Measurements from ENCODE around the gene CRIP2.

Gene CRIP2

DNA sequence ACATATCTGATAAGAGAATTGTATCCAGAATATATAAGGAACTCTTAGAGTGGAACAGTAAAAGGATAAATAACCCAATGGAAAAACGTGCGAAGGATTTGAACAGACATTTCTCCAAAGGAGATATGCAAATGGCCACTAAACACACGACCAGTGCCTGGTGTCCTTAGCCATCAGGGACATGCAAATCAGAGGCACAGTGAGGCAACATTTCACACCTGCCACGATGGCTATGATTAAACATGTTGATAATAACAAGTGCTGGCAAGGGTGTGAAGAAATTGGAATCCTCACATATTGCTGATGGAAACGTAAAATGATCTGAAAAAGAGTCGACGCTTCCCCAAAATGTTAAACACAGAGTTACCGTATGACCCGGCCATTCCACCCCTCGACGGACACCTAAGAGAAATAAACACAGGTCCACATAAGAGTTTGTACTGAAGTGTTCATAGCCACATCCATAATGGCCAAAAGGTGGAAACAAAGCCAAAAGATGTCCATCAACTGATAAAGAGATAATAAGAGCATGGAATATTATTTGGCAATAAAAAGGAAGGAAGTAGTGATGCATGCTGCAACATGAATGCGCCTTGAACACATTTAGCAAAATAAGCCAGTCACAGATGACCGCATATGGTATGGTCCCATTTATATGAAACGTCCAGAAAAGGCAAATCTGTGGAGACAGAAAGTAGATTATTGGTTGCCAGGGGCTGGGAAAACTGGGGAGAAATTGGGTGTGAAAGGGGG, 45.5 kb downstream of the CRIP2 start:
- DNase-seq (ENCODE audit: extremely low read depth in 1 of 2, low read depth in 1 of 2), result no peak

DNA sequence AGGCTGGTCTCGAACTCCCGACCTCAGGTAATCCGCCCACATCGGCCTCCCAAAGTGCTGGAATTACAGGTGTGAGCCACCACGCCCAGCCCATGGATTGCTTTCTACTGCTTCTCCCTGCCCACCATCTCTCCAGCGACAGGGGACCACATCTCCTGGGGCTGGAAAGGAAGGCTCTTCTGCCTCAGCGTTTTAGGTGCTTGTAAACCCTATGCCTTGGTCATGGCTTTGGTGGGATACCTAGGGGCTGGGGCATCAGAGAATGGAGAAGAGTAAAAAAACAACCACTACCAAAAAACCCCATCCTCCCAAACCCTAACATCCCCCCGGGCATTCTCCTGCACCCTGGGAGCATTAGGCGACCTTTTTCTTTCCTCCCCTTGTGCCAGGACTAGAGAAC, 50.7 kb downstream of the CRIP2 start:
- no peak for DNase-seq (ENCODE audit: extremely low read depth in 1 of 2, low read depth in 1 of 2)

DNA sequence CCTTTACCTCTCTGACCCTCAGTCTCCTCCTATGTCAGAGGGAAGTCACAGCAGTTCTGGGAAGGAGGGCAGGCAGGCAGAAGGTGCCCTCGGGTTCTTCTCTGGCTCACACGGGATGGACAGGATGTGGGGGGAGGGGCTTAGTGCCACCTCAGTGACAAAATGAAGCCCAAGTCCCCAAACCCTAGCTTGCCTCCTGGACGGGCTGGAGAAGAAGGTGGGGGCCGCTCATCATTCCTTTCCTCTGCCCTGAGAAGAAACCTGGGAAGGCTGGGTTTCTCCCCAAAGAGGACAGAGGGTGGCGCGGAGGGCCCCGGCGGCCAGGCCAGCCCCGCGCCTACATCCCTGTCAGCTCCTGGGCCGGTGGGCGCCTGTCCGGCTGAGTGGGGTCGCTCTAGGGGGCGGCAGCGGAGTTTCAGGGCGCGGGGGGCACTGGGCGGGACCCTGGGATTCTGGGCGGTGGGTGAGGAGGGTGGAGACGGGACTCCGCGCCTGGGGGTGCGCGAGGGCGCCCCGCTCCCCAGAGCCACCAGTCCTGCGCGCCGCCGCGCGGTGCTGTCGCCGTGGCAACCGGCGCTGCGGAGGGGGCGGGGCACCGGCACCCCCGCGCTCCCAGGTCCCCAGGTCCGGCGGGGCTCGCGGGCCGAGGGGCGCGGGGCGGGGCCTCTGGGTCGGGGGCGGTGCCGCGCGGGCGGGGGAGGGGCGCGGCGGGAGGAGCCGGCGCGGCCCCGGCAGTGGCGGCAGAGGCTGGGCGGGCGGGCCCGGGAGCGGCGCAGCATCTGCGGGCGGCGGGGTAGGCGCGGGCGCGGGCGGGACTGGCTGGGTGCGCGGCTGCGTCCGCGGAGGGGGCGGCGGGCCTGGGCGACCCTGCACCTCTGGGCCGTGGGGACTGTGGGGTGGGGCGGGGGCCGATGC, 51.5 kb downstream of the CRIP2 start, which contains the start of gene TMEM121:
Gene TMEM121, plus strand, starts transcription at position 723 of the 915 bp plus-strand sequence. CDS start 2,252 bp downstream, outside the sequence.
- no peak for DNase-seq (ENCODE audit: extremely low read depth in 1 of 2, low read depth in 1 of 2)

DNA sequence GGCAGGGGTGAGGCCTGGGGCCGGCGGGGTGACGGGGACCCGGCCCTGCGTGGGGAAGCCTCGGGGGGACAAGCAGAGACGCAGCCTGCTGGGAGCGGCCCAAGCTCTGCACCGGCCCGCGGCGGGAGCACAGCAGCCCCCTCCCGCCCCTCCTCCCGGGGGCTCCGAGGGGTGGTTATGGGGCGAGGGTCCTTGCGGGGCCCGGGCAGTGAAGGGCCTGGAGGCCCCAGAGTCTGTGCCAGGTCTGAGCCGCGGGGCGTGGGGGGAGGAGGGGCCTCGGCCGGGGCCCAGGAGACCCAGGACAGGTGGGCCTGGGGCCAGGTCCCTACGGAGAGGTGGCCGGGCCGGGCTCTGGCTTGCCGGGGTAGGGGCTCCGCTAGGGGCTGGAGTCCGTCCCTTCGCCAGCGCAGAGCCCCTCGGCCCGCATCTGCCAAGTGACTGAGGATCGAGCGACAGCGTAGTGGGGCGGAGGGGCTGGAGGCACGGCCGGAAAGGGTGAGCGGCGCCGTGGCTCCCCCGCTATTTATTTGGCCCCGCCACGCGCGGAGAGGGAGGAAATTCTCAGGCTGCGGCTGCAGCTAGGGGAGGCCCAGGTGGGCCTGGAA, 52.3 kb downstream of the CRIP2 start:
- DNase-seq (ENCODE audit: extremely low read depth in 1 of 2, low read depth in 1 of 2), result no peak

DNA sequence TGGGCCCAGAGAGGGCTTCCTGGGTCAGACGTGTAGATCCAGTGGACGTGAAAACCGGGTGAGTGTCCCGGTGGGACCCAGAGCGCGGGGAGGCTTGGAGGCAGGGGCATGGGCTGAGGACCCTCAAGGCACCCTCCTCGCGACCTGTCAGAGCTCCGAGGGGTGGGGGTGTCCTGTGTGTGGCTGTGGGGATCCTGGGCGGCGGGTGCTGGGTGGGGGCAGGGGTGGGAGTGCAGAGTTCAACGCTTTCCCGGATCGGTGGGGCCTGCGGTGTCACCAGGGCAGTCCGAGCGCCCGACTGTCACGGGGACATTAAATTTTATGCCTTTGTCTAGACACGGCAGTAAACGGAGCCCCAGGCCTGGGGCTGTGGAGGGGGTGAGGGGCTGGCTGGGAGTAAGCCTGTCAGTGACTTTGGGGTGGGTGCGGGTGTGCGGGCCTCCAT, 52.8 kb downstream of the CRIP2 start:
- no peak for DNase-seq (ENCODE audit: extremely low read depth in 1 of 2, low read depth in 1 of 2)

DNA sequence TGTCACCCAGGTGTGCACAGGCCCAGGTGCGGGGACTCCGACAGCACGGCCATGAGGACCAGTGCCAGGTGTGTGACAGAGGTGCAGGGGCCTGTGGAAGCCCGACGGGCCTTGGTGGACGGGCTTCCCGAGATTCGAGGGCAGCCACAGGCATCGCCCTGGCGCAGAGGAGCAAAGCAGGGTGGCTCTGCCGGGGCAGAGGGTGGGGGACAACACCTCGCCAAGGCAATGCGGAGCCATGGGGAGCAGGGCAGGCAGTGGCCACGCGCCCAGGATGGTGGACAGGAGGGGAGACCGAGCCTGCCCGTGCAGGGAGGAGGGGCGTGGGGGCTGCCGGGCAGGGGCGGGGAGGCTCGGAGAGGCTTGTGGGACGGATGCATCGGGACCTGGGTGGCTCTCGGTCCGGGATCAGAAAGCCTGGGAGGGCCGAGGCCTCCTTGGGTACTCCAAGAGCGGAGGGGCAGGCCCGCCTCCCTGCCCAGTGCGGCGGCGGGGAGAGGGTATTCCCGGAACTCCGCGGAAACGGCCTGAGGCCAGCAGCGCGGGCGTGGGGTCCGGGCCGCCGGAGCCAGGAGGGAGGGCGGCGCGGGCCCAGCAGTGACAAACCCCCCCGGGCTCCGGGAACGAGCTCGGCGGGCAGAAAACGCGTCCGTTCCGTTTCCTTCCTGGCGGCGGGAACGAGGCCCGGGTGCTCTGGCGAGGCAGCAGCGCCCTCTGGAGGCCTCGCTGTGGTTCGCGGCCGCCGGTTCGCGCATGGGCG, 53.4 kb downstream of the CRIP2 start:
- DNase-seq (ENCODE audit: extremely low read depth in 1 of 2, low read depth in 1 of 2), result peak; percentile 49 to 71

DNA sequence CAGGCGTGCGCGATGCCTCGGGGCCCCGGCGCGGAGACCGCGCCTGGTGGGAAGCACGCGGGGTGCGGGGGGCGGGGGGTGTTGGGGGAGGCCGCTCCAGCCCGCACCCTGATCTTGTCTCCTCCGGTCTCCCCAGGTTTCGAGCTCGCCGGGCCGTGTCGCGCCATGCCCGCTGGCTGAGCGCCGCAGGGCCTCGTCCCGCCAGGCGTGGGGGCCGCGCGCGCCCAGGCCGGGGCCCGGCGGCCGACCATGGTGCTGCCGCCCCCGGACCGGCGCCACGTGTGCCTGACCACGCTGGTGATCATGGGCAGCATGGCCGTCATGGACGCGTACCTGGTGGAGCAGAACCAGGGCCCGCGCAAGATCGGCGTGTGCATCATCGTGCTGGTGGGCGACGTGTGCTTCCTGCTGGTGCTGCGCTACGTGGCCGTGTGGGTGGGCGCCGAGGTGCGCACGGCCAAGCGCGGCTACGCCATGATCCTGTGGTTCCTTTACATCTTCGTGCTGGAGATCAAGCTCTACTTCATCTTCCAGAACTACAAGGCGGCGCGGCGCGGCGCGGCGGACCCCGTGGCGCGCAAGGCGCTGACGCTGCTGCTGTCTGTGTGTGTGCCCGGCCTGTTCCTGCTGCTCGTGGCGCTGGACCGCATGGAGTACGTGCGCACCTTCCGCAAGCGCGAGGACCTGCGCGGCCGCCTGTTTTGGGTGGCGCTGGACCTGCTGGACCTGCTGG, 54.1 kb downstream of the CRIP2 start:
- DNase-seq (ENCODE audit: extremely low read depth in 1 of 2, low read depth in 1 of 2), result no peak

DNA sequence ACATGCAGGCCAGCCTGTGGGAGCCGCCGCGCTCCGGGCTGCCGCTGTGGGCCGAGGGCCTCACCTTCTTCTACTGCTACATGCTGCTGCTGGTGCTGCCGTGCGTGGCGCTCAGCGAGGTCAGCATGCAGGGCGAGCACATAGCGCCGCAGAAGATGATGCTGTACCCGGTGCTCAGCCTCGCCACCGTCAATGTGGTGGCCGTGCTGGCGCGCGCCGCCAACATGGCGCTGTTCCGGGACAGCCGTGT, 54.6 kb downstream of the CRIP2 start:
- DNase-seq (ENCODE audit: extremely low read depth in 1 of 2, low read depth in 1 of 2), result no peak

All from activated CD8-positive, alpha-beta memory T cell treated with anti-CD3 and anti-CD28 coated beads for 1 hour (primary cell).